ENCODE results near the gene TRIM14.
"Not testable (repeated sequence)": the region's sequence is repeated elsewhere in the genome, so short reads cannot be mapped to it uniquely, and the experiment has no call there.

TRIM14 gene

DNA sequence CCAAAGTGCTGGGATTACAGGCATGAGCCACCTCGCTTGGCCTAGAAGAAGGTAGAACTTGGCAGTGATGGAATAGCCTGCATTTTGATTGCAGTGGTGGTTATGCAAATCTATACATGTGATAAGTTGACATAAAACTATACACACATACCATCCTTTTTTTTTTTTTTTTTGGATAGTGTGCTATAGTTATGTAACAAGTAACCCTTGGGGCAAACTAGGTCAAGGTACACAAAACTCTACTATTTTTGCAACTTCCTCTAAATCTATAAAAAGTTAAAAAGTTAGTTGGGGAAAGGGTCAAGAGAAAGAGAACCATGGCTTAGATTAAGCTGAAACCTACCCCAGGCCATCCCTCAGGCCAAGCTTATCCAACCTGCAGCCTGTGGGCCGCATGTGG is 11.1 kb downstream of the TRIM14 start:
- DNase-seq = no peak

- DNase-seq = no peak
Measured at GRCh38 chr9:98105006-98105405, 14.0 kb downstream of the TRIM14 start.

DNA sequence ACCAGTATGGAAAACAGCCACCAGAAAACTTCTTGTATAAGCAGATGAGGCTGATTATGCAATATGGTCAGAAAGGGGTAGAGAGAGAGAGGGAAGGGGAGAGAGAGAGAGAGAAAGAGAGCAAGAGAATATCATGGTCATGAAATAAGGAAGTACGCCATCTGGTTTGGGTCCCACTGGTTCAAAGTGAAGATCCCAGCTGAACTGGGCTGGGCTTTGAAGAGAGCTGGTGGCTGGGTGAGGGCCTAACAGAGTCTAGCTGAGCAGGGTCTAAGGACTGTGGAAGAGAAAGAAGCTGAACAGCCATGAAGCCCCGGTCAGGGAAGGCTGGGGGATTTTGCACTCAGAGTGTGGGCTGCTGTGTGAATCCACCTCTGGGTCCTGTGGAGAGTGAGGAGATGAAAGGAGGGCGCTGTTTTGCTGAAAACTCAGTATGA is 14.6 kb downstream of the TRIM14 start:
- DNase-seq = no peak

GRCh38 chr9:98101868-98102273 is 17.2 kb downstream of the TRIM14 start:
- DNase-seq = no peak

GRCh38 chr9:98101416-98101815 is 17.6 kb downstream of the TRIM14 start:
- DNase-seq = no peak

DNA sequence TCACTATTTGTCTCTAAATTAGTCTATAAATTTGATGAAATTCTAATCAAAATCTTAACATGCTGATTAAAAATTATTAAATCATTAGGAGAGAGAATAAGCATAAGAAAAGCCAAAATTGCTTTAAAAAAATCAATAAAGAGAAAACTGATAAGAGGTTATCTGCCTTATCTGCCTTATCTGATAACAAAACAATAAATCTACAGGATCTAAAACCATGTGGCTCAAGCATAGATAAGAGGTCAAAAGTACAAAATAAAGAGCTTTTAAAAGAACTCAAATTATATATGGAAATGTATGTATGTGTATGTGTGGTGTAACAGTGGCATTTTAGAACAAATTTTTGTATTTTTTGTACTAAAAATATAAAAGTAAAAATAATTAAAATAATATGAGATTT is 18.6 kb downstream of the TRIM14 start:
- no peak for DNase-seq

GRCh38 chr9:98099898-98100297 is 19.1 kb downstream of the TRIM14 start:
- DNase-seq = no peak

GRCh38 chr9:98099346-98099745 is 19.7 kb downstream of the TRIM14 start:
- no peak for DNase-seq

- DNase-seq = no peak
Measured at GRCh38 chr9:98097836-98098235, 21.2 kb downstream of the TRIM14 start.

GRCh38 chr9:98096091-98096490 is 22.9 kb downstream of the TRIM14 start:
- no peak for DNase-seq

DNA sequence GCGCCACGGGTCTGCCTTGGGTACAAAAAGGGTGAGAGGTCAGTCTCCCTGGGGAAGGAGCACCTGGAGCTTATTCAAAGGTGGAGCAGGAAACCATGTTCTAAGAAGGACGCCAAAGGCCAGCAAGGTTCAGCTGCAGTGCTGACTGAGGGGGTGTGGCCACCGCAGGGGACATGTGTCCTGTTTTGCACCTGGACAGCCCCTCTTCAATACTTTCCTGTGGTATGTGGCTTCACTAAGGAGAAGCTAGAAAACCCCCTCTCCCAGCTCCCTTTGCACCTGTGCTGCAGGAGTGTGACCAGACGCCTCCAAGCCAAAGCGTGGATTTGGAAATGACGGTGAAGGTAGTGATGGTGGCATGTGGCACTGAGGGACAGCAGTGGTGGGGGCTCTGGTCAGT is 23.6 kb downstream of the TRIM14 start:
- DNase-seq = no peak

DNA sequence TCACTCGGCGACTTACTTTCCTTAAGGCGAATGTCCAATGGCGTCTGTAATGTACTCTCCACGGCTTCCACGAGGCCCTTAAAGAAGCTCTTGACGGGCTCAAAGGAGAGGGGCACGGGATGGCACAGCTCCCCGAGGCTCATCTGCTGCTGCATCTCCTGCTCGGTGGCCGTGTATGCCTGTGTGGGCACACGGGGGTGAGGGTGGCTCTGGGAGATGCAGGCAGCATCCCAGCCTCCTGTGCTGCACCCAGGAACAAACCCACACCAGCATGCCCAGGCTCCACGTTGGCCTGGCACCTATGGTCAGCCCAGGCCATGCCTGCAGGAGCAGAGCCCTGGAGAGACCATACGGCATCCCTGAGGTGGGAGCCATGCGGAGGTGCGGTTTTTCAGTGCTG is 24.2 kb downstream of the TRIM14 start:
- DNase-seq = no peak

GRCh38 chr9:98094316-98094715 is 24.7 kb downstream of the TRIM14 start:
- no peak for DNase-seq

GRCh38 chr9:98092613-98092931 is 26.4 kb downstream of the TRIM14 start:
- no peak for DNase-seq

DNA sequence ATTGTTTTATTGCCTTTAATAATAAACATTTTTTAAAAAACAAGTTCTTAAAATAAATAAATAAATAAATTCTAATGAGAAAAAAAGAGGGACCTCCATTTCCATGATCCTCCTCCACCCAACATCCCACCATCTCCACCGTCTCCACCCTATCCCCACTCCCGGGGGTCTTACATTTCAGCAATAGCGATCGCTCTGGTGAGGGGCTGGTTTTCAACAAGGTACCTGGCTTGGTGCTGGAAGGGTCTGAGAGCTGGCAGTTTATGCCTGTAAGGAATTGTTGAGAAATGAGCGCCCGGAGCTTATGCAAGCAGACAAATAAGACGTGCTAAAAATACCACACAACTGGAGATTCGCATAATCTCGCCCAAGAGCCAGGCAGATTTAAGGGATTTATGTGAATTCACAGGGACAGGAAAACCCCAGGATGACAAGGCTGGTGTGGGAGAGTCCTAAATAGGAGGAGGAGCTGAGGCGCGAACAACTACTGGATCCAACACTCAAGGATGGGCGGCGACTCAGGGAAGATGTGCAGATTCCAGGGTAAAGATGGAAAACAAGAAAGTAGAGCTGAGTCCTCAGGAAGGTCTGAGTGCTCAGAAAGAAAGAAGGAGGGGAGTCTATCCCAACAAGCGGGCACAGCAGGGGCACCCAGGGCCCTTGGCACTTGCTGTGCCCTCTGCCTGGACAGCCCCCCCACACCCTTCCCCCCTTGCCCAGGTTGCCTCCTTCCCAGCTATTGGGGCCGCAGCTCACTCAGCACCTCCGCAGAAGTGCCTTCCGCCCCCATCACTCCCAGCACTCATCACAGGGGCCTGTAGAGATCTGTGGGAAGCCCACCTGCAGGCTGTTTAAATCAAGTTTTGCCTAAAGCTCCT is 27.0 kb downstream of the TRIM14 start:
- no peak for DNase-seq

DNA sequence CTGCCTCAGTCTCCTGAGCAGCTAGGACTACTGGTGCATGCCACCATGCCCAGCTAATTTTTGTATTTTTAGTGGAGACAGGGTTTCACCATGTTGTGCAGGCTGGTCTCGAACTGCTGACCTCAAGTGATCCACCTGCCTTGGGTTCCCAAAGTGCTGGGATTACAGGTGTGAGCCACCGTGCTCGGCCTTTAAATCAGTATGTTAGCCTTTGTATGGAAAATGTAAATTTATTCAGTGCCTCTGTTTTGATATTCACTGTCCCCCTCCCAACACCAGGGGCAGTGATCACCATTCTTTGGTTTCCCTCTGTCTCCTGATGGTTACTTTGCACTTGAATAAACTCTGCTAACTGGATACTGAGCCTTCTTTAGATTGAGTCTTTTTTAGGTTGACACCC is 28.3 kb downstream of the TRIM14 start:
- DNase-seq = not testable (repeated sequence)

DNA sequence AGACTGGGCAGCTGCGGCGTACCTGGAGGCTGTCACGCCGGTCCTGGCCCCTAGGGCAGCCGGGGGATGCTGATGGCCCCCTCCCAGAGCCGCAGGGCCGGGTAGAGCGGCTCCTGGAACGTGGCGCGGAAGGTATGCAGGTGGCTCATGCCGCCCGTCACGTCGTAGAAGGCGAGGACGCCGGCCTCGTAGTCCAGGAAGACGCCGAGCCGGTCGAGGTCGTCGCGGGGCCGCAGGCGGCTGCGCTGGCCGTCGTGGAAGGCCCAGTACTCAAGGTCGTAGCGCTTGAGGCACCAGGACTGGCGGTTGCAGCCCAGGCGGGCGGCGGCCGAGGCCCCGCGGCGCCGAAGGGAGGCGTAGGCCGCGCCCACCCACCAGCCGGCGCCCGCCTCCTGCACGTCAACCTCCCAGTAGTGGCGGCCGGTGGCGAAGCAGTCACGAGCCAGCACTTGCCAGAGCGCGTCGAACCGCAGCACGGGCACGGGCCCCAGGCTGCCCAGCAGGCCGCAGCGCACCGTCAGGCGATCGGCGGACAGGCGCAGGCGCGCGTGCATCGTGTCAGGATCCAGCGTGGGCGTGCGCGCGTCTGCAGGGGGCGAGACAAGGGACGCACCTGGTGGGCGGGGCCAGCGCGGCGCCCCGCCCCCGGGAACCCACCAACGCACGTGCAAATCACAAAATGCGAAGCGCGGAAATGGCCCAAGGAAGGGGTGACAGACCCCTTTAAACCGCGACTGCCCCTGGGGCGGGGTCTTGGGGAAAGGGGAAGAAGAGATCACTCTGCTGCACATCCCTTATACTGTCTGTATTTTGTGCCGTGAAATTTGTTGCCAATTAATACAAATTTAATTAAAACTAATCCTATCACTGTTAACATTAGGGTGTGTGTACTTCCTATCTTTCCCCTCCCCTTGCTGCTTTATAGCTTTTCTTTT is 31.3 kb downstream of the TRIM14 start:
- DNase-seq = no peak

GRCh38 chr9:98086461-98086860 is 32.6 kb downstream of the TRIM14 start:
- DNase-seq = no peak

GRCh38 chr9:98085944-98086343 is 33.1 kb downstream of the TRIM14 start:
- DNase-seq = no peak

DNA sequence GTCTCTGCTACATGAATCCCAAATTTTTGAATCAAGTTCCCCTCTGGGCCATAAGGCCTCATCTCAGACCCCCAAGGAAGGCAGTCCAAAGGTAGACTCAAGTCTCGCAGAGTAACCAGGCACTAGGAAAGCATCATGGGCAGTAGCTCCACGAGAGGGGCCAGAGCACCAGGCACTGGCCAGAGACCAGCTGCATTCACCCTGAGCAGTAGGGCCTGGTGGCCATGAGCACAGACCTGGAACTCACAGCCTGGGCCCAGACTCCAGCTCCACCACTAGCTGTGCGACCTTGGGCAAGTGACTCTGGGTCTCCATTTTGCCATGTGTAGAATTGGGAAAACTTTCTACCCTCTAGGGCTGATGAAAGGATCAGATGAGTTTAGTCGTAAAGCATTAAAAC is 34.0 kb downstream of the TRIM14 start:
- no peak for DNase-seq

DNA sequence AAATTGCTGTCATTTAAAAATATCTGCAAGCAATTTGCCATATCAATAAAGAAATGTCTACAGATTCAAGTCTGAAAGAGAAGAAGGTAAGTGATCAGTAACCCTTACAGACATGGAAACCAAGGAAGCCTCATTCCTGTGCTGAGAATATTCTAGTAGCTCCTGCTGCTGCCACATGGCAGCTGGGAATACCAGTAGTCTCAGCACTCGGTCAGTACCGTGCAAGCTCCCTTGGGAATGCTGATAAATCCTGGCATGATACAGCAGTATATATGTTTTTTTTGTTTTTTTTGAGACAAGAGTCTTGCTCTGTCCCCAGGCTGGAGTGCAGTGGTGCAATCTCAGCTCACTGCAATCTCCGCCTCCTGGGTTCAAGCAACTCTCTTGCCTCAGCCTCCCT is 34.6 kb downstream of the TRIM14 start:
- DNase-seq = no peak

DNA sequence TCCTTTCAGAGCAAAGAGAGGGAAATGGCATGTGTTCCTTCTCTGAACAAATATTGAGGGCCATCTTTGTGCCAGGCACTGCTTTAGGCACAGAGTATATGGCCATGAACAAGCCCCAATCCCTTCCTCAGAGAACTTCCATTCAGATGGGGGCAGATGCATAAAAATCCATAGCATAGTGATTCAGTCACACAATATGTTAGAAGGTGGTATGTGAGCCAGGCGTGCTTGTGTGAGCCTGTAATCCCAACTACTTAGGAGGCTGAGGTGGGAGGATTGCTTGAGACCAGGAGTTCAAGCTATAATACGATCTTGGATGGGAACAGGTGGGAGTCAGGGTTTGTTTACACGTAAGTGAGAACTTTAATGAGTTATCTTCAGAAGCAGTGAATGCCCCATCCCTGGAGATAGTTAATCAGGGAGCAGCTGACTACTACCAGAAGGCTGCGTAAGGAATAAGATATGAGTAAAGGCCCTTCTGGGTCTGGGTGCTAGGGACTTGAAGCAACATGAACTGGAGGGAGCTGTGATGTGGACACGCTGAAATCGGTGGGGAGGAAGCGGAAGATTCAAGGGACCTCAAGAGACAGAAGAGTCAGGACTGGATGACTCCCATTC is 35.3 kb downstream of the TRIM14 start:
- DNase-seq = no peak

DNA sequence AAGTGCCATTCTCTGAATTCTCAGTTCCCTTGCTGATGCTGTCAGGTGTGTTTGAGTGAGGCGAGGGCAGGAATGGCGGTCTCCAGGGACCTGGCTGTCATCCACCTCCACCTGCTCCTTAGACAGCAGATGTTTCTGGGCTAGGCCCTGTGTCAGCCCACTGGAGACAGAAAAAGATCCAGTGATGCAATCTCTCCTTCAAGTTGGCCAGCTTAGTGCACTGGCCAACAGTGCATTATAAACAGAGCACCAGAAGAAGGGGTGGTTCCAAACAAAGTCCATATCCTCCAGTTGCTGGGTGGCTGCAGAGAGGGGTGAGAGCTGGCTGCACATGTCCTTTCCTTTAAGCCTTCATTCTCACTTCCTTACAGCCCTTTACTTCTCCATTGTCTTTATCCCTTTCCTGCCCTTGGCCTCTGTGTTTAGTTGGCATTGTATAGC is 35.9 kb downstream of the TRIM14 start:
- no peak for DNase-seq
